K562 (cell line): Measurements from ENCODE around the gene BICDL1.

Experiments used
- DACH1 ChIP-seq: fragments of 450-650 bp; IDR thresholded peaks from 2 replicates; pipeline ENCODE4 v1.6.1; 2018; ENCODE audit not compliant: partially characterized antibody
- ZNF184 ChIP-seq: sonication (generic); formaldehyde crosslinking; IDR thresholded peaks from 2 replicates; pipeline ENCODE4 v1.5.0; 2020; ENCODE audit warnings: missing genetic modification reagents

GRCh38 chr12:120115066-120115465, 126.0 kb downstream of the BICDL1 start:
- TF ChIP-seq DACH1 (no peak), ZNF184 (CRISPR knock-in tag) (no peak)
